Stimulated activated CD8-positive, alpha-beta memory T cell treated with anti-CD3 and anti-CD28 coated beads, Interleukin-7, amount 100 ng/mL, for 4 hours (primary cell): ENCODE measurements around the gene RBM8A.
A peak's percentile ranks its signal among the peaks of the same experiment; 100 is the strongest.

Experiments used
- DNase-seq, 2 donors: peaks; one replicate each; pipeline ENCODE4 v3.0.0-alpha.2; 2020; ENCODE audit warnings: low read depth in 2 of 2

The RBM8A gene

DNA sequence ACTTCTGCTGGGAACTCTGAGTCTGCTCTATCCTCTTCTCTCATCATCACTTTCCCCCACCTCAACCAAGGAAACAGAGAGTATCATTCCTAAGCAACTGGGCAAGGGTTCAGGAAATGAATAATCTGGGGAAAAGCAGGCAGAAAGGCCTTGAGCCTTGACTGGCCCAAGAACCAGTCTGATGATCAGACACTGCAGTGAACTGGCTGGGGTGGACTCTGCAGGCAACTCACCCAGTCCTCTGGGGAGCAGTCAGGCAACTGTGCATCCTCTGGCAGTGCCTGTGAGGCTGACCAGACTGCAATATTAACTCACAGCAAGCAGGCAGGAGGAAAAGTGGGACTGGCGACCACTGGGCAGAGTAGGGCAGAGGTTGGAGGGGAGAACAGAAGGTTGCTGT lies 42.6 kb downstream of the RBM8A start:
- DNase-seq = no peak

DNA sequence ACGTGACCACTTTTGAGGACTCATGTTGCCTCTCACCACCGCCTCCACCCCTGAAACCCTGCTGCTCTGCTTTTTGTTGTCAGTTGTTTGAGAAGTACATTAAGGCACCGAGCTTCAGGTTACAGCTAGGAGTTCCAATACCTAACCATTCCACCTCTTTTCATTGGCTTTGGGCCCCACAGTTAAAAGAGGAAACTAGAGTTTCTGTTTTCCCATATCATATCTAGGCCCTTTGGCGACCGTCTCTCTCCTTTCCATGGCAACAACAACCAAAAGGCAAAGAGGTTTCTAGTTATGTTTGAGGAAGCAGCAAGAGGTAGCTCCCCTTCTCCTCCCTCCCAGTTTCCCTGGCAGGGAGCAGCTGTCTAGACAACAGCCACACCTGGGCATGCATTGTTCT lies 47.5 kb downstream of the RBM8A start:
- no peak for DNase-seq

DNA sequence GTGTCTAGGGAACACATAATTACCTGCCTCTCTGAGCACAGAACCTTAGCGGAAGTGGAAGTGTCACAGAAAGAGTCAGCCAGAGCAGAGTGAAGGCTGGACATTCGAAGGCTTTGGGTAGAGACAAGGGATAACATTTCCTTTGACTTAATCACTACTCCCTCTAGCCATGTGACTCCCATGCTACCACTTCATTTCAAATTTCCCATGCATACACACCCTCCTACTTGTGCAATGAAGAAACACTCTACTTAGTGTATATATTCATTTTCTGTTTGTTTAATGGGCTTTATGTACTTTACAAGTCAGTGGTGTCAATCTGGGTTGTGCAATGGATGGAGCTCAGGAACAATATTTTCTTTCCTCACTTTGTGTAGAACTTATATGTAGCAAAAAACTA lies 48.6 kb downstream of the RBM8A start:
- no peak for DNase-seq

DNA sequence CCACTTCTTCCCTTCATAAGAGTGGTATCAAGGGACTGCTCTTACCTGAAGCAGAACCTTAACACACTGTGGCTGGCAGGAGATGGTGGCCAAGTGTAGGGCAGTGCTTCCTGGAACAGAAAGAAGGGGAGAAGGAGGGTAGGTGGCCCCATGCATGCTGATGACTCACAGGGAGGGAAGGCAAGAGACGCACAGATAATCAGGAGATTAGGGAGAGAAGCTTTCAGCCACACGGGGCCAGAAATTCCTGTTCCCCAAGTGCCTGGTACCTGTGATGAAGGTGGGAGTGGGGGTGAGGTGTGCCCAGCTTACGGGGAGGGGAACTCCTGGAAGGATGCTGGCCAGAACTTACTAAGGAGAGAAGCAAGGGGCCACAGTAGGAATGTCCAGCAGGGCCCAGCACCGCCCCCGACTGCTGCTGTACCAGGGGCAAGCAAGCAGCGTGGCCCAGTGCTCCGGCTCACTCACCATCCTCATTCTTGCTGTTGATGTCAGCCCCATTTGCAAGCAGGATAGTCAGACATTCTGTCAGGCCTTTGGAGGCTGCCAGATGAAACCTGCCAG lies 49.3 kb downstream of the RBM8A start:
- no peak for DNase-seq

DNA sequence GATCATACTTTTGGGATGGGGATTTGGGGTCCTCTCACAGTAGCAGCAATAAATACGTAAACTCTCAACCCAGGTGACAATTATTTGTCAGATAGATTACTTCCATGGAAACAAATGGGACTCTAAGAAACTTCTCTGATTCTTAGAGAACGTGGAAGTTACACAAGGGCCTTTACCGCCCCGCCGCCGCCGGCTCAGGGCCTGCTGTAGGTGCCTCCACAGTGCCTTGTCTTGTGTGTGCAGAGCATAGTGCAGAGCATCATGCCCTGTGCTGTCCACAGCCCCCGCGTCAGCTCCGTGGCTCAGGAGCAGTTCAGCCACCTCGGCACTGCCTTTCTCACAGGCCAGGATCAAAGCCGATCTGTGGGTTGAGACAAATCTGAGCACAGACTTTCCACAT lies 52.6 kb downstream of the RBM8A start:
- no peak for DNase-seq

DNA sequence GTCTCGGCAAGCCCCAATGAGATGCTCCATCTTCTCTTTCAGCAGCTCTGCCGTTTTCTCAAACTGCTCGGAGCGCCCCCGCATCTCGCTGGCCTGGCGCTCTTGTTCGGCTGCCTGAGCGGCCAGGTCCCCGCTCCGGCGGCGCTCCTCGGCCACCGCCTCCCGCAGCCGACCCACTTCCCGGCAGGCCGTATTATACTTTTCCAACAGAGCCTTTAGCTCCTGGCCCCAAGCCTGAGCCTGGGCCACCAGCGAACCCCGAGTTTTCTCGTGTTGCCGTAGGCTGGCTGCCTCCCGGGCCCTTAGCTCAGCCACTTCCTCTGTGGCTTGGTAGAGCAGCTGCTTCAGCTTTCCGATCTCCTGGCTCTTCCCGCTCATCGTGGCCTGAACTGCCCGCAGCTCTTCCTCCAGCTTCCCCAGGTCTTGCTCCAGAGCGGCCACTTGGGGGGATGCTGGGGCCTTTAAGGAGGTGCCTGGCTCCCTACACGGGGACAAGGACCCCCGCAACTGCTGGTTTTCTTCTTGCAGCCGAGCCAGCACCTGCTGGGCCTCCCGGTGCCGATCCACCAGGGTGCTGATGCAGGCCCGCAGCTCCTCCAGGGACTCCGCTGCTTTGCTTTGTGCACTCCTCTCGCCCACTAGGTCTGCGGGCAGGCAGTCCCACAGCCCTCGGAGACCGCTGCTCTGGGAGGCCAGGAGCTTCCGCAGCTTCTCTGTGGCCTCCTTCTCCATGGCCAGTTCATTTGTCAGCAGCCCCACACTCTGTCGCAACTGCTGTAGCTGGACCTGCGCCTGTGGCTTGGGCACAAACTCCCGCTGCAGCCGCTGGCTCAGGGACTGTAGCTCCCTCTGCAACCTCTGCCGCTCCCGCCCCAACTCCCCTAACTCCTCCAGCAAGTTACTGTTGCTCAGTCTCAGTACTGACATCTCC lies 55.0 kb downstream of the RBM8A start:
- DNase-seq = peak in 1 of 2 donors; percentile 10
